ENCODE results near the gene WWOX. TPM values are rescaled to one million over a fixed set of nuclear protein-coding genes. Genes with fewer than 3 reads are reported as not detected.

Gene WWOX
- total and polyA plus RNA-seq, 2 of the 8 experiments (the other 6 are each of a cell fraction or from before 2014, with no cell fraction given): 5.4 to 16.7 TPM

DNA sequence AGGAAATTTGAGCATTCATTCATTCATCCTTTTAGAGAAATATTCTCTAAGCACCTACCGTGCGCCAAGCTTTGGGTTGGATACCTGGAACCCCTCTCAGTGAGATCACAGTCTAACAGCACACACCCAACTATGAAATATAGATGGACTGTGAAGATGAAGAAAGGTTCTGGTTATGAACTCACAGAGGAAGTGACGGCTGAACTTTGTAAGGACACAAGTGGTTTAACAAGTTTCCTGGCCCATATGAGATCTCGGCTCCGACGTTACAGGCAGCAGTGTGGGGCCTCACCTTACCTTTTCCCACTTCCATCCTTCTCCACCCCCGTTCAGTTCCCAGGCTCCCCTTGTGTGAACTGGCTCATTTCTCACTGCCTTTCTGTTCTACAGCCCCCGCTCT, 1094.8 kb downstream of the WWOX start:
- Histone ChIP-seq H3K56ac (replicated peaks; ENCODE audit: insufficient read length, low read depth, low read length) (no peak overlapping the region), H3K79me1 (ENCODE audit: low read depth, low read length) (no peaks in the 10 kb centered on the region), H3K14ac (ENCODE audit: insufficient read length) (no peak overlapping the region), H3K79me2 (ENCODE audit: control insufficient read depth in 1 of 2, insufficient read depth in 2 of 2, low read length in 2 of 2) (no peaks in the 10 kb centered on the region), H4K5ac (ENCODE audit: insufficient read length, low read depth, low read length) (no peak overlapping the region), H3K4ac (replicated peaks; ENCODE audit: insufficient read length, low read depth, low read length) (no peak overlapping the region), H3K36me3 (ENCODE audit: control insufficient read depth in 2 of 4, insufficient read depth in 4 of 4, low read length in 3 of 4) (no peaks in the 10 kb centered on the region), H2AFZ (ENCODE audit: low read length) (no peak overlapping the region), H3K27me3 (replicated peaks in 1 of 4; ENCODE audit: control insufficient read depth in 3 of 4, extremely low read depth in 1 of 4, insufficient read depth in 3 of 4, low read length in 3 of 4) (no peaks in the 10 kb centered on the region; a peak in 1 of 7 replicates), H2AK5ac (ENCODE audit: low read depth, low read length) (no peak overlapping the region), H3K4me1 (replicated peaks in 1 of 4; ENCODE audit: control insufficient read depth in 3 of 4, insufficient read depth in 4 of 4, low read length in 3 of 4) (no peaks in the 10 kb centered on the region), H3K27ac (ENCODE audit: low read depth, low read length) (no peak overlapping the region), H3K9ac (replicated peaks in 1 of 4; ENCODE audit: extremely low read depth in 1 of 4, low read depth in 3 of 4, low read length in 3 of 4) (no peak overlapping the region), H2BK120ac (replicated peaks; ENCODE audit: low read depth, low read length) (no peak overlapping the region), H3K23ac (ENCODE audit: insufficient read length) (no peak overlapping the region), H4K20me1 (replicated peaks in 1 of 2; ENCODE audit: control insufficient read depth in 1 of 2, insufficient read depth in 2 of 2, low read length in 2 of 2) (no peaks in the 10 kb centered on the region), H3K18ac (ENCODE audit: extremely low read depth, low read length) (no peak overlapping the region), H2BK12ac (ENCODE audit: low read depth, low read length) (no peak overlapping the region), H4K8ac (ENCODE audit: extremely low read depth, insufficient read depth, low read length) (no peak overlapping the region), H3K4me3 (ENCODE audit: extremely low read depth in 1 of 4, insufficient read depth in 2 of 4, low read depth in 3 of 4, low read length in 4 of 4) (no peak overlapping the region), H3K9me3 (ENCODE audit: insufficient read depth in 2 of 2, low read depth in 1 of 2, low read length in 1 of 2) (no peaks in the 10 kb centered on the region), H2BK20ac (ENCODE audit: low read length) (no peak overlapping the region), H2BK15ac (ENCODE audit: low read length) (no peak overlapping the region), H2BK5ac (ENCODE audit: low read depth, low read length) (no peak overlapping the region), H3K23me2 (ENCODE audit: low read depth, low read length) (no peaks in the 10 kb centered on the region), H3K4me2 (ENCODE audit: insufficient read depth in 1 of 2, low read depth in 2 of 2, low read length in 2 of 2) (no peak overlapping the region), H4K91ac (replicated peaks; ENCODE audit: insufficient read length, low read length) (no peak overlapping the region)
- WGBS, 2 experiments (ENCODE audit: extremely low coverage in 1 of 2, insufficient coverage in 1 of 2, insufficient read length in 1 of 2, insufficient replicate concordance in 2 of 2, low coverage in 1 of 2, low lambda C conversion rate in 2 of 2, missing lambda C conversion rate in 1 of 2): 80% methylated on average over 8 of the region's 8 CpGs; no CpG with 5 or more reads in 1 of the 2 experiments
- FAIRE-seq: no peak
- TF ChIP-seq CBX8 (IDR thresholded peaks at IDR 0.05; ENCODE audit: borderline replicate concordance, low read depth, low read length) (no peak), NANOG (IDR thresholded peaks at IDR 0.05; ENCODE audit: insufficient read depth, low read depth, low read length, poor library complexity, severe bottlenecking) (no peak)
- DNase-seq (ENCODE audit: low read depth in 1 of 2, low spot score in 2 of 2): no peak
- ChIA-PET POLR2A (ENCODE audit: partially characterized antibody) (no interaction called here), CTCF (ENCODE audit: partially characterized antibody) (interaction anchor here (0.6 kb wide), 1 partner anchor 452 kb away, joined by 3 read pairs; no protein-coding TSS in a partner anchor)

All from H1 (cell line).